ENCODE results near the gene ARHGAP12. TPM values are rescaled to one million over a fixed set of nuclear protein-coding genes. Genes with fewer than 3 reads are reported as not detected.

Gene ARHGAP12
- total RNA-seq, 1 donor from 2014 or later: 68.9 TPM

- H3K4me1 Mint-ChIP-seq: peaks cover 2% of the 10 kb centered on the region
- no peak overlapping the region for H3K4me3 Mint-ChIP-seq
- H3K36me3 Mint-ChIP-seq: peaks cover 13% of the 10 kb centered on the region
- no peaks in the 10 kb centered on the region for H3K9me3 ChIP-seq (ENCODE audit: low read depth)
- no peak for DNase-seq (ENCODE audit: low spot score)
- peaks cover 4% of the 10 kb centered on the region for H3K9me3 Mint-ChIP-seq
- H3K27me3 Mint-ChIP-seq (ENCODE audit: insufficient read depth, low read depth): no peaks in the 10 kb centered on the region
- H3K9ac ChIP-seq: no peak overlapping the region
- H3K27ac Mint-ChIP-seq: no peak overlapping the region
- H3K27ac ChIP-seq: no peak overlapping the region
- H3K36me3 ChIP-seq: no peaks in the 10 kb centered on the region
- TF ChIP-seq EZH2 (IDR thresholded peaks at IDR 0.05) (no peak), EZH2phosphoT487 (IDR thresholded peaks at IDR 0.05) (no peak), CTCF (IDR thresholded peaks at IDR 0.05) (no peak)
- no peak overlapping the region for H3K4me3 ChIP-seq
- H3K79me2 ChIP-seq (ENCODE audit: low read depth): peaks cover 100% of the 10 kb centered on the region
- no peaks in the 10 kb centered on the region for H3K27me3 ChIP-seq
- H2AFZ ChIP-seq (replicated peaks): no peak overlapping the region
- H3K4me2 ChIP-seq: no peak overlapping the region
- H3F3A ChIP-seq (ENCODE audit: low read depth): no peaks in the 10 kb centered on the region
- peaks cover 3% of the 10 kb centered on the region for H3K4me1 ChIP-seq
- peaks cover 40% of the 10 kb centered on the region for H4K20me1 ChIP-seq (ENCODE audit: low read depth)
These were observed 7.6 kb downstream of the ARHGAP12 start for GRCh38 chr10:31921031-31921430.

GRCh38 chr10:31920538-31920937 is 8.1 kb downstream of the ARHGAP12 start:
- no peak overlapping the region for H3K9ac ChIP-seq
- no peaks in the 10 kb centered on the region for H3F3A ChIP-seq (ENCODE audit: low read depth)
- Mint-ChIP-seq H3K4me1 (no peaks in the 10 kb centered on the region), H3K27ac (no peak overlapping the region), H3K4me3 (no peak overlapping the region), H3K36me3 (peaks cover 13% of the 10 kb centered on the region), H3K9me3 (peaks cover 4% of the 10 kb centered on the region), H3K27me3 (ENCODE audit: insufficient read depth, low read depth) (no peaks in the 10 kb centered on the region)
- H3K79me2 ChIP-seq (ENCODE audit: low read depth): peaks cover 100% of the 10 kb centered on the region
- H2AFZ ChIP-seq (replicated peaks): no peak overlapping the region
- DNase-seq (ENCODE audit: low spot score): no peak
- TF ChIP-seq EZH2phosphoT487 (IDR thresholded peaks at IDR 0.05) (no peak), CTCF (IDR thresholded peaks at IDR 0.05) (no peak), EZH2 (IDR thresholded peaks at IDR 0.05) (no peak)
- H3K4me2 ChIP-seq: no peak overlapping the region
- no peak overlapping the region for H3K4me3 ChIP-seq
- H3K27ac ChIP-seq: no peak overlapping the region
- peaks cover 40% of the 10 kb centered on the region for H4K20me1 ChIP-seq (ENCODE audit: low read depth)
- no peaks in the 10 kb centered on the region for H3K27me3 ChIP-seq
- no peaks in the 10 kb centered on the region for H3K36me3 ChIP-seq
- H3K4me1 ChIP-seq: no peaks in the 10 kb centered on the region
- H3K9me3 ChIP-seq (ENCODE audit: low read depth): no peaks in the 10 kb centered on the region

GRCh38 chr10:31918671-31919409 is 9.8 kb downstream of the ARHGAP12 start:
- Mint-ChIP-seq H3K4me3 (no peak overlapping the region), H3K4me1 (no peaks in the 10 kb centered on the region), H3K36me3 (peaks cover 14% of the 10 kb centered on the region), H3K27ac (no peak overlapping the region), H3K9me3 (peaks cover 4% of the 10 kb centered on the region), H3K27me3 (ENCODE audit: insufficient read depth, low read depth) (no peaks in the 10 kb centered on the region)
- Histone ChIP-seq H3K79me2 (ENCODE audit: low read depth) (peaks cover 100% of the 10 kb centered on the region), H3K27ac (no peak overlapping the region), H3K4me1 (no peaks in the 10 kb centered on the region), H3K4me3 (no peak overlapping the region), H3F3A (ENCODE audit: low read depth) (no peaks in the 10 kb centered on the region), H3K9me3 (ENCODE audit: low read depth) (no peaks in the 10 kb centered on the region), H3K27me3 (no peaks in the 10 kb centered on the region), H3K9ac (no peak overlapping the region), H3K4me2 (no peak overlapping the region), H3K36me3 (no peaks in the 10 kb centered on the region), H2AFZ (replicated peaks) (no peak overlapping the region), H4K20me1 (ENCODE audit: low read depth) (peaks cover 44% of the 10 kb centered on the region)
- no peak for DNase-seq (ENCODE audit: low spot score)
- TF ChIP-seq CTCF (IDR thresholded peaks at IDR 0.05) (no peak), EZH2 (IDR thresholded peaks at IDR 0.05) (no peak), EZH2phosphoT487 (IDR thresholded peaks at IDR 0.05) (no peak)

Data from neural progenitor cell (in vitro differentiated cells).